GM21526 (cell line): ENCODE results near the gene RBMS3.

Experiments used
- ATAC-seq: cut with Tn5 transposase; IDR thresholded peaks from one replicate; pipeline ENCODE4 v1.9.1; 2021; ENCODE audit warnings: moderate library complexity; ENCODE audit not compliant: unreplicated experiment, low FRiP score

The RBMS3 gene

GRCh38 chr3:29426302-29427226 is 145.7 kb downstream of the RBMS3 start:
- no peak for ATAC-seq

DNA sequence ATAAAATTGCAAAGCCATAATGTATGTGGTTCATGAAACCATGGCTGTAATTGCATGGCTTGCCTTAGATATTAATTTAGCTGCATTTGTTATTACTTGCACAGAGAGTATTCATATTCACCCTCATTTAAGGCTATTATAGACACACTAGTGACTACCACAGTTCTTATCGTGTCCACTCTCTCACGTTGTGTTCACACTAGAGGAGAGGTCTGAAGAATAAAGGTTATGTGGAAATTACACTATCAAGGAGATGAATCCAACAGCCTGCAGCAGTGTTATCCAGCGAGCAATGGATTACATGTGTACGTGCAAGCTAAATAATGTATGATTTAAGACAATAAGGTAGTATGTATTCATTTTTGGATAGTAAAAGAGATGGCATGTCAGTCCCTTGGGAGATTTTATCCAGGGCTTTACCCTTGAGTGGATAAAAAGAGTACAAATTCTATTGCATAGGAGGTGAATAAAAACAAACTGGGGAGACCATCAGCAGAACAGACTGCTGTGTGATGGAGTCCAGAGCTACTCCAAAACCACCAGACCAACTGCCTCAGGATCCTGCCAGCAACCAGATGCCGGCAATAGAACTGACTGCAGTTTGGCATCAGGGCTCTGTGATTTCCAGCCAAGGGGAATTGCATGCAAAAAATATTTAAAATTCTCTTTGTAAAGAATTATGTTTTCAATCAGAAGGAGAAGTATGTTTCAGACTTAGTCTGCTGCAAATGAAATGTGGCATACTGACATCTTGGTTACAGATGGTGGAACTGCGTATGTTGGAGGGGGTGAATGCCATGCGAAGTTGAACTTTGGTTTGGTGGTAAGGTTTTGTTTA is 146.6 kb downstream of the RBMS3 start:
- ATAC-seq = no peak

DNA sequence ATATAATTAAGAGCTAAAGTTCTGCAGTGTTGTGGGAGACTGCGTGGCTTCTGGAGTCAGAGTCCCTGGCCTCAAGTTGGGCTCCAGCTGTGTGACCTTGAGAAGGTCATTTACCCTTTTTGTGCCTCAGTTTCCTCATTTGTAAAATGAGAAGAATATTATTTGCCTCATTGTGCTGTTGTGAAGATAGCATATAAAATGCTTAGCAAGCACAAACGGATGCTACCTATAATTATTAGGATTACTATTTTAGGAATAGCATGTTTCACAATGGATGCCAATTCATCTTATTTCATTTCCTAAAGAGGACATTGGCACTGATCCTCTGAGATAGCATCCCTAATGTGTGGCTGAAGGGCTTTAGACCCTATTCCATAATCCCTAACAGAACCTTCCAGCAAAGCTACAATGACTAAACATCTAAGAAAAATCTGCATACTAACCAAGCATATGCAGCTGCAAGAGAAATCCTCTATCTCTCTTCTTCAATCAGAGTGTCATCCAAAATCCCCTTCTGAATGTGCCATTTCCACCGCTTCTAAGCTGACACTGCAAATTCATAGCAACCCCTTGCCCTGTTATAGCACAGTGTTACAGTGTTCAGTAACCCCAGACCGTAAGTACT is 148.3 kb downstream of the RBMS3 start:
- ATAC-seq = no peak

GRCh38 chr3:29430558-29430971 is 149.7 kb downstream of the RBMS3 start:
- ATAC-seq = no peak

DNA sequence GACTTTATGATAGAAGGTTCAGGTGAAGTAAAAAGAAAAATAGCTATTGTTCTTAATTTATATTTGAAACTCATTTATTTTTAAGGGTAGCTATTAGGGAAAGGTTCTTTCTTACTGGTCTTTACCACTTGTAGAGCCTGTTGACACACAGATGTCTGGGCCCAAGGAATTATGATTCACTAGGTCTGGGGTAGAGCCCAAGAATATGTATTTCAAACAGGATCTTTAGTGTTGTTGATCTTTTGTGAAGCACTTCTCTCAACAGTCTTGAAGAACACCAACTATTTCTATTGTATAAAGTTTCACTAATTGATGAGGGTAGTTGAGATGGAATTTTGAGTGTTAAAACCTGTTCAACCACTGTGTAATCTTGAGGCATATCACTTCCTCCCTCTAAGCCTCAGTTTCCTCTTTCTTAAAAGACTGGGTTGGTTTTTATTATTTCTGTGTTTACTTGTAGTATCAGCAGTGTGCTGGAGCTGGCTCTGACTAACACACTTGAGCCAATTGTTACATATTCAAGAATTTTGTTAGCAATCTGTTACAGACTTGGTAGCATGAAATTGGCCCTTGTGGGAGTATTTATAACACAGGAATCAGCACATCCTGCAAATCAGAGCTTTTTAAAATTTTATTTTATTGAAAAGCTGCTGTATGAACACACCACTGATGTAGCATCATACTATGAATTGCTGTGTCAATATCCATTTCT is 155.9 kb downstream of the RBMS3 start:
- ATAC-seq = no peak

- no peak for ATAC-seq
These were observed 157.7 kb downstream of the RBMS3 start for GRCh38 chr3:29438580-29438979.

DNA sequence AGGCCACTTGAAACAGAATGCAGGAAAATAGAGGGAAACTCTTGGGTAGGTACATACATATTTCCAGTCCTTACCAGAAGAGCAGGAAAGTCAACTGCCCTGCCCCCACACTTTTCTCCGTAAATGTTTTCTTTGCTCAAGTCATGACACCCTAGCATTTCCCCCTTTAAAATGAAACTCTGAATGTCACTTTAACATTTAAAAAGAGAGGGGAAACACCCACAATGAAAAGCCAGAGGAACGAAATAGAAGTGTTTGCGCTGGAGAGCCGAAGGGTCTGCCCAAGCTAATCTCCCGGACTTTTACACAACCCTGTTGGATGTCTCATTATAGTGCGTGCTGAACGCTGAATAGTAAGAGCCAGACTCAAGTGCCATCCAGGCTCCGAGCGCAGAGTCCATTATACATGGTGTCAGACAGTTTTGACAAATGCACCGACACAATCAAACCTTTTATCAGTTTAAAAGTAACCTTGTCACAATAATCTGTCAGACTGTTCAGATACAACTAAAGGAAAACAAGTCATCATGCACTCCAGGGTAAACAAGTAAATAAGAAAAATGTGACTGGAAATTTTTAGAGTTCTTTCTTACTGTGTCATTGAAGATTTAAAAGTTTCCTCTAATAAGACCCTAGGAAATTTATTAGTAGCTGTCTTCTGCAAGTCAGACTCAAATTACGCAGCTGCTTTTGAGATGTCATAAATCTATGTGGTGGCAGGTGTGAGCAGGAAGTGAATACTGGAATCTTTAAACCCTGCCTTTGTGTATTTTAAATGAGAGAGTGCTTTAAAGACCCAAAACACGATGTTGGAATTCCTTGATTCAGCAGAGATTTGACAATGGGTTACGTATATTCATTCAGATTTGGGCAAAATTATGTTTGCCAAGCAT is 159.8 kb downstream of the RBMS3 start:
- ATAC-seq = no peak

DNA sequence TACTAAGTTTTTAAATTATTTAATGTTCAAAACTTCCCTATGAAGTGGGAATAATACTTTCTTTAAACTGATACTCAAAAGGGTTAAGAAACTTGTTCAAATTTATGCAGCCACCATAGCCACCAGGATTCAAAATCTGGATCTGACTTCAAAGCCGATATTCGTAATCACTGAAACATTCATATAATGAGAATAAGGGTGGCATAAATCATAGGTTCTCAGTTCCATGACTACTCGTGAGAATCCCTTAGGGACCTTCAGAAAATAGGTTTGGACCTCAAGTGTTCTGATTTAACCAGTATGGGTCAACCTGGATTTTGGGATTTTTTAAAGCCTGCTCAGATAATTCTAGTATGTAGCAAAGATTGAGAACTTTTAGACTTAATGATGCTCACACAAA is 160.6 kb downstream of the RBMS3 start:
- ATAC-seq = no peak

- ATAC-seq = no peak
These were observed 167.2 kb downstream of the RBMS3 start for GRCh38 chr3:29447946-29448627.

GRCh38 chr3:29451920-29452319 is 171.0 kb downstream of the RBMS3 start:
- no peak for ATAC-seq

DNA sequence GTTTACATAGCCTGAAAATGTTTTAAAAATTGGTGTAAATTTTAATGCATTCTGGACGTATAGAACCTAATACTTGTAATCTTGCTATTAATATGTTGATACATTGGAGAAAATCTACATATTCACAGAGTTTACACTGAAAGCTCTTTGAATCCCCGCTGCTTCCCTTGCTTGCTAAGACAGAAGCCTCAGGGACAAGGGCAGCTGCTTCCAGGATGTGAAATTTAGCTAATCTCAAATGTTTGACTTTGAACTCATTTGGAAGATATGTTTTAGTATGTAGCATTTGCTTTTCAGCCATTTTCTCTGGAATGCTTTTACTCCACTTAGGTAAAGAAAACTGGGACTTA is 172.0 kb downstream of the RBMS3 start:
- ATAC-seq = no peak

- ATAC-seq = no peak
These were observed 172.6 kb downstream of the RBMS3 start for GRCh38 chr3:29453284-29454001.

- no peak for ATAC-seq
These were observed 173.3 kb downstream of the RBMS3 start for GRCh38 chr3:29454161-29454611.

DNA sequence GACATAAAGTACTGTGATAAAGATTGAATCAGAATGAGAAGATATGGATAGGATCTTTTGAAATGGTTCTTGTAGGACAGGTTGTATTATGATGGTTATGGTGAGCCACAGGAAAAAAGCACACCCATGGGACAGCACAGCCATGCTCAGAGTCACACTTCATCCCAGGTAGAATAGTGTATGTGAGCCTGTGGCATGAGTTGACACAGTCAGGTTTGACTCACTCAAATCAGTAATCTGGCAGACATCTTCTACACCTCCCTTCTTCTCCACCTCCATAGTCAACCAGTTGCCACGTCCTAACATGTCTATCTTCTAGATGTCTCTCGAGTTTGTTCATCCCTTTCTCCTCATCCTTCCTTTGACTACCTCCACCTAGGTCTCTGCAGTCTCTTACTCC is 176.0 kb downstream of the RBMS3 start:
- ATAC-seq = no peak

DNA sequence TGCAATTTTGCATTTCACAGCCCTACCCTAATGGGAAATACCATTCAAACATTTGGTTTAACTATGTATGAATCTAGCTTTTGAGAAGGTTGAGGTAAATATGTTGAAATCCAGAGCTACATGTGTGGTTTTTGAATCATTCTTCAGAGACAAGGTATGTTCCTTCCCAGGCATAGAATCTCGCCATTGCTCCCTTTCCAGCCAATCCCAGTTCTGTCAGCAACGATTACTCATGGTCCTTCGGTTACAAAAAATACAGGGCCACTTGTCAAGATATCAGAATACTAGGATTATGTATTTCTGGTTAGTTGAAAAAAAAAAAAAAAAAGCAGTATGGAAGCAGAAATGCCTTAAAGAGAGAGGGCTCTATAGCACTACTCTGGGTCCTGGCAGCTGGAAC is 182.4 kb downstream of the RBMS3 start:
- no peak for ATAC-seq

- ATAC-seq = no peak
These were observed 185.0 kb downstream of the RBMS3 start for GRCh38 chr3:29465836-29466235.

- no peak for ATAC-seq
These were observed 185.6 kb downstream of the RBMS3 start for GRCh38 chr3:29466442-29466841.

GRCh38 chr3:29468187-29468586 is 187.3 kb downstream of the RBMS3 start:
- no peak for ATAC-seq
